Stimulated activated CD8-positive, alpha-beta memory T cell treated with anti-CD3 and anti-CD28 coated beads, Interleukin-4, amount 100 ng/mL, for 24 hours (primary cell): ENCODE measurements around the gene PPP1R37.

Experiments
- DNase-seq: peaks from one replicate; pipeline ENCODE4 v3.0.0-alpha.2; 2020; ENCODE audit warnings: low read depth

PPP1R37 gene, protein sequence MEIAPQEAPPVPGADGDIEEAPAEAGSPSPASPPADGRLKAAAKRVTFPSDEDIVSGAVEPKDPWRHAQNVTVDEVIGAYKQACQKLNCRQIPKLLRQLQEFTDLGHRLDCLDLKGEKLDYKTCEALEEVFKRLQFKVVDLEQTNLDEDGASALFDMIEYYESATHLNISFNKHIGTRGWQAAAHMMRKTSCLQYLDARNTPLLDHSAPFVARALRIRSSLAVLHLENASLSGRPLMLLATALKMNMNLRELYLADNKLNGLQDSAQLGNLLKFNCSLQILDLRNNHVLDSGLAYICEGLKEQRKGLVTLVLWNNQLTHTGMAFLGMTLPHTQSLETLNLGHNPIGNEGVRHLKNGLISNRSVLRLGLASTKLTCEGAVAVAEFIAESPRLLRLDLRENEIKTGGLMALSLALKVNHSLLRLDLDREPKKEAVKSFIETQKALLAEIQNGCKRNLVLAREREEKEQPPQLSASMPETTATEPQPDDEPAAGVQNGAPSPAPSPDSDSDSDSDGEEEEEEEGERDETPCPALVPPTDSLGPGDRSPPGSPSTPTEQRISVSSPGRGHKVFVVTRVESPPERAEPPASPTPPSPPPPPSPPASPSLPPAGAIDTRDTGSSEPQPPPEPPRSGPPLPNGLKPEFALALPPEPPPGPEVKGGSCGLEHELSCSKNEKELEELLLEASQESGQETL

DNA sequence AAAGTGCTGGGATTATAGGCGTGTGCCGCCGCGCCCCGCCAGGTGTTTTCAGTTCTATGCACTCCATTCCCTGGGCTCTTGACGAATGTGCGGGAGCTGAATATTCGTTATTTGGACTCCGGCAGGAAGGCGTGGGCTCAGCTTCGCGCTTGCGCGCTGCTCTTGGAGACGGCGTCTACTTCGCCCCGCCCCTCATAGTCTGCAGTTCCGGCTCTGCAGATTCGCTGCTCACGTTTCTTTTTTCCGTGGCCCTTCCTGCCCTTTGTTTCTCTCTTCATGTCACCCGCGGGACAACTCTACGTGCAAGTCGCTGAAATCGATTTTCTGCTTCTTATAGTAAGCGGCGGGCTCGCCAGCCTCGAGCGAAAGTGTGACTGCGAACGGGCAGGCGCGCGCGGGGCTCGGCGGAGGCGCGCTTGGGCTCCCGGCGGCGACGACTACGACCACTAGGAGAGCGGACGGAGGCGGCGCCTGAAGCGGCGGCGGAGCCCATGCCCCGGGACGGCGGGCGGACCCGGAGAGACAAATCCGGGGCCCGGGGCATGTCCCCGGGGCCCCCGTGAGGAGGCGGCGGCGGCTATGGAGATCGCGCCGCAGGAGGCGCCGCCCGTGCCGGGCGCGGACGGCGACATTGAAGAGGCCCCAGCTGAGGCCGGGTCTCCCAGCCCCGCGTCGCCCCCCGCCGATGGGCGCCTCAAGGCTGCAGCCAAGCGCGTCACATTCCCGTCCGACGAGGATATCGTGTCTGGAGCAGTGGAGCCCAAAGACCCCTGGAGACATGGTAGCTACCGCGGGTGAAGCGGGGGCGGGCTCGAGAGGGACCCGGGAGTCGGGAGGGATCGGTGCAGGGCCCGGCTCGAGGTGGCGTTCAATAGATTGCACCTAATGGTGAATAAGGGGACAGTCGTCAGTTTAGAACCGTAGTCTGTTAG, at the start of gene PPP1R37:
PPP1R37 (plus strand) TSS at position 433 of the 932 bp plus-strand sequence; CDS start at position 580, 147 bp downstream.
- peak; percentile 85 for DNase-seq

DNA sequence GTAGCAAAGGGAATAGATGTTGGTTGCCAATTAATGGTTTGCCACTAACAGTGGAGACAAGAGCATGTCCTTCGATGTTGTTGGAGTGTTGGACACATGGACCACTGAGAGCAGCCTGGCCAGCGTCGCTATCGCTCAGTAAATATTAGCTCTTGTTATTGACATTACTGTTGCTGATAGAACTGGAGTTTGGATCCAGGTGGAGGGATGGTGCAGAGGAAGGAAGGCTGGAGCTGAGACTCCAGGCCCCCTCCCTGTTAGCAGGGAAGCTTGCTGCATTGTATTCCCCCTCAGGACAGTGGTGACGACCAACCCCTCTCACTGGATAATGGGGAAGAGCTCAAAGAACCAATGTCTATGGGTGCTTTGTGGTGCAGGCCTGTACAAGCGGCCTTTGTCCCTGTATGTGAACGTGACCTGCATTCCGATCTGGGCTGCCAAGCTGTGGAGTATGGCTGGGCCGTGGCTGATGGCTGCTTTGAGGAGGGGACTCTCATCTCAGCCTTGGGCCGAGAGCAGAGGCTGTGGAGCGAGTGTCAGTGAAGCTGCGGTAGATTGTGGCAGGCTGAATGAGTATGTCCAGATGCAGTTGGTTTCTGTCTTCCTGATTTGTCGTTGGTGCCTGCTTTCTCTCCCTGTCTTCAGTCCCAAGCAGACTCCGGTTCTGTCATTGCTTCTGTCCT, 47.2 kb upstream of the PPP1R37 start:
- DNase-seq: no peak

DNA sequence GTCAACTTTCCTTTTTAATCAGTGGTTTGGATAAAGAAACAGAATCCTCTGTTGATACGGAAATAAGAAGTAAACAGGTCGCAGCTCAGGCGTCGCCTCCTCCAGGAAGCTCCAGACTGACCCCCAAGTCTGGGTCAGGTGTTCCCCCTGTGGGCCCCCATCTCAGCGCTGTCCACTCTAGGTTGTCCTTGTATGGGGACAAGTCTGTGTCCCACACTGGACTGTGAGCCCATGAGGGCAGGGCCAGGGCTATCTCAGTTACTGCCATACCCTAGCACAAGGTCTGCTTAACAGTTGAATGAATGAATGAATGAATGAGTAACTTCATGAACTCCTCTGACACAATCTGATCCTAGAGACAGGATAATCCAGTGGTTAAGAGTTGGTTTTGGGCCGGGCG, 46.6 kb upstream of the PPP1R37 start:
- no peak for DNase-seq

DNA sequence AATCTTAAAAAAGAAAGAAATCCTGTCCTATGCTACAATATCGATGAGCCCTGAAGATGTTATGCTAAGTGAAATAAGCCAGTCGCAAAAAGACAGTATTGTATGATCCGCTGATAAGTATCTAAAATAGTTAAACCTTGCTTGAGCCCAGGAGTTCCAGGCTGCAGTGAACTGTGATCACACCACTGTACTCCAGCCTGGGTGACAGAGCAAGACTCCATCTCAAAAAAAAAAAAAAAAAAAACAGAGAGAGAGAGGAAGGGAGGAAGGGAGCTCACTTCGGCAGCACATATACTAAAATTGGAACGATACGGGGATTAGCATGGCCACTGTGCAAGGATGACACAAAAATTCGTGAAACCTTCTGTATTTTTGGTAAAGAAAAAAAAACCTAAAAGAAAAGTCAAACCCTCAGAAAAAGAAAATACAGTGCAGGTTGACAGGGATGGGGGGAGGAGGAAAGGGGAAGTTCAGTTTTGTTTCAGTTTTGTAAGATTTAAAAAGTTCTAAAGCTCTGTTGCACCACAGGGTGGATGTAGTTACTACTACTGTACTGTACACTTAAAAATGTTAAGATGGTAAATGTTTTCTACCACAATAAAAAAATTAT, 45.7 kb upstream of the PPP1R37 start:
- DNase-seq: no peak

DNA sequence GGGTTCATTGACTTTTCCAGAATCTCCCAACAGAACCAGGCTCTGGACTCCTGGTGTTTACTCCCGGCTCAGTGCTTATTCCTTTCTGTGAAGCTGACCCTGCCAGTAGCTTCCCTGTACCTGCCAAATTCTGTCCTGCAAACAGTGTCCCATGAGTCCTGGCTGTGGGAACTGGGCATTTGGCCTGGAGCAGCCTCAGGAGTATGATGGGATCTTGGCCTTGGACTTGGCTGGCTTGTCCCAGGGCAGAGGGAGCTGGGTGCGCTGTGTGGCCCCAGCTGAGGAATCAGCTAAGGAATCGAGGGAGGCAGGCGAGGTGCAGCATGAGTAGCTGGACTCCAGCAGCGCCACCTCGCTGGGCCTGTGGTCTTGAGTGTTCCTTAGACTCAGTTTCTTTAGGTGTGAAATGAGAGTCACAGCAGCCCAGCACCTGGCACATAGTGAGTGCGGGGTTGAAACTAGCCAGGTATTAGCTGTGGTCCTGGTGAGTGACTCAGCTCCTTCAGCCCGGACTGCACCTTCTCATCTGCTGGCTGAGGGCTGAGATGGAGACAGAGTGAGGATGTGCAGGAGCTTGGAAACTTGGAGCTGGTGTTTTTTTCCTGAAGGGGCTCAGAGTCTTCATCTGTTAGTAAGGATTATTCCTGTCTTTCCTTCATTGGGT, 43.8 kb upstream of the PPP1R37 start:
- no peak for DNase-seq

DNA sequence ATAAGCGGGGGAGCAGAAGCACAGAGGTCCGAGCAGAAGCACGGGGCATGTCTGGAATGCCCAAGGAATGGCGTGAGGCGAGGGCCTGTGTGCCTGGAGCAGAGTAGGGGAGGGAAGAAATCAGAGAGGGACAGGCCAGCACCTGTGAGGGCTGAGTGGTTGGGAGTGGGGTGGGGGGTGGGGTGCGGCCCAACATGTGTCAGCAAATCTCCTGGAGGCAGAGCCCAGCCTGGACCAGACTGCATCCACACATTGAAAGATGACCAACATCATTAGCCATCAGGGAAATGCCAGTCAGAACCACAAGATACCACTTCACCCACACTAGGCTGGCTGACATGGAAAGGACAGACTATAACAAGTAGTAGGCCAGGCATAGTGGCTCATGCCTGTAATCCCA, 42.9 kb upstream of the PPP1R37 start:
- no peak for DNase-seq

DNA sequence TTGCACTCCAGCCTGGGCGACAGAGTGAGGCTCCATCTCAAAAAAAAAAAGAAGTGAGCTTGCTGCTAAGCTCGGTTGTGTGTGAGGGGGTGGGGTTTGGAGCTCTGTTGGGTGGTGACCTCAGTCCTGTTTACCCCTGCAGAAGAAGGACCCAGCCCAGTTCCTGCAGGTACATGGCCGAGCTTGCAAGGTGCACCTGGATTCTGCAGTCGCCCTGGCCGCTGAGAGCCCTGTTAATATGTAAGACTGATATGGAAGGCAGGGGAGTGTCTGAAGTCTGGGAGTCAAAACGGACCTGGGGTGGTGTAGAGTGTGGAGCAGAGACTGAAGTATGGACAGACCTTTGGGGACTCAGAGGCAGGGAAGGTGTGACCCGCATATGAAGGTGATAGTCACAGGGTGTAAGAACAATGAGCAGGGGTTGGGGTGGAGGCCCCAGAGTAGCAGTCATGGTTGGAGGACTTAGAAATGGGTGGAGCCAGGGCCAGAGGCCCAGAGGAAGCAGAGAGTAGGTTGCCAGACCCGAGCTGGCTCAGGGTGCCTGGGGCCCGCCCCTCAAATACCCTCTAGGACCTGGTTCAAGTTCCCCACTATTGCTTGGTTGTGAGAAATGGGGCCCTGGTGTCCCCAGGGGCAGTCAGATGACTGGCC, 40.9 kb upstream of the PPP1R37 start:
- no peak for DNase-seq

DNA sequence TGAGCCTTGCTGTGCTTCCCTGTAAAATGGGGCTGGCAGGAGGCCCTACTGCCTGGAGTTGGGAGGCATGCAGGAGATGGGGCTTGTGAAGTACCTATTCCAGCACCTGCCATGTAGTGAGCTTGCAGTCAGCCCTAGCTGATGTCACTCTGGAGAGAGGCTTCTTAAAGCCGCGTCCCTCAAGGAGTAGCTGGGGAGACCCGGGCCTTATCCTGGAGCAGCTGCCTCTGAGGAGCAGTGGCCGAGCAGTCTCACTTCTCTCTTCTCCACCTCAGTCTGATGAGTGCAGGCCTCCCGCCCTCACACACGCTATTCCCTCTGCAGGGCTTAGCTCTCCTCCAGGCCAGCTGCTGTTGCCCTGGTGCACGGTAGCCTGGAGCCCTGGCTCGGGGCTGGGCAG, 36.1 kb upstream of the PPP1R37 start:
- no peak for DNase-seq

DNA sequence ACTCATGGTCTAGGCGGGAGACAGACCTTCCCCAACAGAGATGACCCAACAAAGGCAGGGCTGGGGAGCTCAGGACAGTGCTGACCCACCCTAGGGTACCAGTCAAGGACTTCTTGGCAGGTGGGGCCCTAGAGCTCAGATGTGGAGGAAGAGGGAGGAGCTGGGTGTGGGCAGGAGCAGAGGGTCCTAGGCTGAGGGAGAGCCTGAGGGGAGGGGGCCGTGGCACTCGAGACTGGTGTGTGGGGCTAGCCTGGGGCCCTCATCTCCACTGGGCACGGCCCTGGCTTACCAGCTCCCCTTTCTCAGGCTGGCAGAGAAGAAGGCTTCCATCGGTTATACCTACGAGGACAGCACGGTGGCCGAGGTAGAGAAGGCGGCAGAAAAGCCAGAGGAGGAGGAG, 35.5 kb upstream of the PPP1R37 start:
- no peak for DNase-seq

DNA sequence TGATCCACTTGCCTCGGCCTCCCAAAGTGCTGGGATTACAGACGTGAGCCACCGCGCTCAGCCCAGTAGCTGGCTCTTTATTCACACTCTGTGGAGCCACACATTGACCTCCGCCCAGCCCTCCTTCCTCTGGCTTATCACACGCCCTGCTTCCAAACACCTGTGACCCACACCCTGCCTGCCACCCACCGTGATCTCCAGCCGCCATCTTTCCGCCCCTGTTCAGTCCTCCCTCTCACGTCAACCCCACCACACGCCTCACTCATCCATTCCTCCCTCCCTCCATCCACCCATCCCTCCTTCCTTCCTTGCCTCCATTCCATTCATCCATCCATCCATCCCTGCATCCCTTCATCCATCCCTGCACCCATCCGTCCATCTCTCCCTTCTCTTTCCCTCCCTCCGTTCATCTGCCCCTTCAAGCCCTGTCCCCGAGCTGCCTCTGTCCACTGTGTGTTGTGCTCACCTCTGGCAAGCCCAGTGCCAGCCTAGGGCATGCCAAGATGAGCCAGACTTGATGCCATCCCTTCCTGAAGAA, 34.3 kb upstream of the PPP1R37 start:
- no peak for DNase-seq

DNA sequence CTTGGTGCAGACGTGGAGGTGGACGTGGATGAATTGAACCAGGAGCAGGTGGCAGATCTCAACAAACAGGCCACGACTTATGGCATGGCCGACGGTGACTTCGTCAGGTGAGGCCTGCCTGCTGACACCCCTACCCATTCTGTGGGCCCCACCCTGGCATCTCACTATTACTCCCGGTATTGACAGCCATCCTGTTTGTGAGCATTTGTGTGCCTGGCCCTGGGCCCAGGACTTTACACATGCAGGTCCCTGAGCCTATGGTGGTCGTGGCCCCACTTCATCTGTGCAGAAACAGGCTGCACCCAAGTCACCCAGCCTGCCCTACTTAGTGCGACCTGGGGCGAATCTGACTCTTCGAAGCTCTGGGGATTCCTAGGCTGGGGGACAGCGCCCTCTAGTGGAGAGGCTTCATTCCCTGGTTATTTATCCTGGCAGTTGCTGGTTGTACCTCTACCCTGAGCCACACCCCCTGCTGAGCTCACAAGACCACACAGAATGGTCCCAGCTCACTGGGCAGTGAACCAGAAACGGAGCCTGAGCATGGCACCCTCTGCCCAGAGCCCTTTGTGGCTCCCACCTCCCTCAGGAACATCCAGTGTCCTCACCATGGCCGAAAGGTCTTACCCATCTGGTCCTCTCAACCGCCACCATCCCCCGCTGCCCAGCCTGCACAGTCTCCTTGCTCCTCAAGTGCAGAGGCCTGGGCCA, 33.6 kb upstream of the PPP1R37 start:
- DNase-seq: peak; percentile 70

DNA sequence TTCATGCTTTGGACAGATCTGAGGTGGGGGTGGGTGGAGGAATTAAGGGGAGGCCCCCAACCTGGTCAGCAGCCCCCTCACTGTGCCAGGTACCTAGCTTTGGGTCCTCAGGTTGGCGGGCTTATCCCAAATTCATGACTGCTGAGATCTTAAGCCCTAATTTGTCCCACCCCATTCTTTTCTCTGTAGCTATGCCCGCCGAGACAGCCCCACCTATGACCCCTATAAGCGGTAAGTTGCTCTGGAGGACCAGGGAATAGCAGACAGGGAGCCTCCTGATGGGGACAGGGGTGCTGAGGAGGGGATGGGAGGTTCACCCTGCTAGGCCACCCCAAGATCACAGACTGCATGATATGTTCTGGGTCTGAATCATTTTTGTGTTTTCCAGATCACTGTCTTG, 31.0 kb upstream of the PPP1R37 start:
- no peak for DNase-seq

DNA sequence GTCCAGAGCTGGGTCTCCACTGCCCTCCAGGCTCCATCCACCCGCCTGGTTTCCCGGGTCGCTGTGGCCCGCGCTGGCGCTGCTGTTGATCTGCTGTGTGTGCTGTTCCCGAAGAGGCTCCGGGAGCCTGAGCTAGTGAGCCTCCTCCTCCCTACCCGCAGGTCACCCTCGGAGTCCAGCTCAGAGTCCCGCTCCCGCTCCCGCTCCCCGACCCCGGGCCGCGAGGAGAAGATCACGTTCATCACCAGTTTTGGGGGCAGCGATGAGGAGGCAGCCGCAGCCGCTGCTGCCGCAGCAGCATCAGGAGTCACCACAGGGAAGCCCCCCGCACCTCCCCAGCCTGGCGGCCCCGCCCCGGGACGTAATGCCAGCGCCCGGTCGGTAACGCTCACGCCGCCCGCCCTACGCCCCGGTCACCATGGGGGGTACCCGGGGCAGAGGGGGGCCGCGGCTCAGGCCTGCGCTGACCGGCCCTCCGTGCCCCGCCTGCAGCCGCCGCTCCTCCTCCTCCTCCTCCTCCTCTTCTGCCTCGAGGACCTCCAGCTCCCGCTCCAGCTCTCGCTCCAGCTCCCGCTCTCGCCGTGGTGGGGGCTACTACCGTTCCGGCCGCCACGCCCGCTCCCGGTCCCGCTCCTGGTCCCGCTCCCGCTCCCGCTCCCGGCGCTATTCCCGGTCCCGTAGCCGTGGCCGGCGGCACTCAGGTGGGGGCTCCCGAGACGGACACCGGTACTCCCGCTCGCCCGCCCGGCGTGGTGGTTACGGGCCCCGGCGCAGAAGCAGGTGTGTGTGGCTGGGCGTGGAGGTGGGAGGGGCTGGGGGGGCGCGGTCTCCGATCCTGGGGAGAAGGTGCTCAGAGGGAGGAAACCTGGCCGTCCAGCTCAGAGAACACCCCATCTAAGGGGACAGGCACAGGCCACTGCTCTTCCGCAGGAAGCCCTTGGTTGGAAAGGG, 28.9 kb upstream of the PPP1R37 start:
- DNase-seq: no peak

DNA sequence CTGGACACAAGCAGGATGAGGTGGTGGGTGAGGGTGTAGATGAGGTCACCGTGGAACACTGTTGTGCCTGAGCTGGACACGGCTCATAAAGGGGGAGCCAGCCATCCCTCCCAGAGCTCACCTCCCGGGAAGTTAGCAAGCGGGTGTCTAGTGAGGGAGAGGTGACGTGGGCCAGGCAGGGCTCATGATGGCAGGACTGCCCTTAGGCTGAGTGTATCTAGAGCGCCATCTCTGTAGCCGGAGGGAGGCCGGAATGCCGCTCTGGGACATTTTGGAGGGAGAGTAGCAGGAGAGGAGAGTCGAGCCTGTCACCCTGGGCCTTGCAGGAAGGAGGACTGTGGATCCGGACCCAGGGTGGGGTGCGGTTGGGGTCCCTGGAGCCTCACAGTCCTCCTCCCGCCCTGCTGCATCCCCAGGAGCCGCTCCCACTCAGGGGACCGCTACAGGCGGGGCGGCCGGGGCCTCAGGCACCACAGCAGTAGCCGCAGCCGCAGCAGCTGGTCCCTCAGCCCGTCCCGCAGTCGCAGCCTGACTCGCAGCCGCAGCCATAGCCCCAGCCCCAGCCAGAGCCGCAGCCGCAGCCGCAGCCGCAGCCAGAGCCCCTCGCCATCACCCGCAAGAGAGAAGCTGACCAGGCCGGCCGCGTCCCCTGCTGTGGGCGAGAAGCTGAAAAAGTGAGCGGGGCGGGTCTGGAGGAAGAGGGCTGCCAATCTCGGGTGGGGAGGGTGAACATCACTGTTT, 25.9 kb upstream of the PPP1R37 start:
- DNase-seq: no peak

DNA sequence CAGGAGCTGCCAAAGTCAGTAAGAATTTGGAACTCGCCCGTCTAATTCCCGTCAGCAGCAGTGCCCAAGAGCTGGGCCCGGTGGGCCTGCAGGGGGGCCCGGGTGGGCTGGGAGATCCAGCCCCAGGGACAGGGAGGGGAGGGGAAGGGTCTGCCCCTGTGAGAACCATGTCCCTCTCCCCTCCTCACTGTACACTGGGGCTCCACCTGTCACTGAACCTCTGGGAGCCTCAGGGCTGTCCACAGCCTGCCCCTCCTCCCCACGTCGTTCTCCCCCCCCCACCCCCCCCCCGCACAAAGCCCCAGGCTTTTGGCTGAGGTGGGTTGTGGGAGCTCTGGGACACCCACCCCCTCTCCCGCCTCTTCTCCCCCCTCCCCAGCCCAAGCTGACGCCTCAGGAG, 24.9 kb upstream of the PPP1R37 start:
- DNase-seq: no peak

DNA sequence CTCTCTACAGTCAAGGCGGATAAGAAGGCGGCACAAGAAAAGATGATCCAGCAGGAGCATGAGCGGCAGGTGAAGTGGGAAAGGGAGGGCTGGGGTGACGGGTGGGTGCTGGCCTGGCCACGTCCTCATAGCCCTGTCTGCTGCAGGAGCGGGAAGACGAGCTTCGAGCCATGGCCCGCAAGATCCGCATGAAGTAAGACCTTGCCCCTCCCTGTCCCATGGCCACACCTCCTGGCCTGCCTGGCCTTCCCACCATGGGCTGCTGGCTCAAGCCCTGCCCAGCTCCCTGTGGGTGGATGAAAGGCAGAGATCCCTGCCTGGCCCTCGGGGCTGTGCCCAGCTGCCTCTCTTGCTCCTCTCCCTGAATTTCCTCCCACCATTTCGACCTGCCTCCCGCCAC, 23.9 kb upstream of the PPP1R37 start:
- no peak for DNase-seq

DNA sequence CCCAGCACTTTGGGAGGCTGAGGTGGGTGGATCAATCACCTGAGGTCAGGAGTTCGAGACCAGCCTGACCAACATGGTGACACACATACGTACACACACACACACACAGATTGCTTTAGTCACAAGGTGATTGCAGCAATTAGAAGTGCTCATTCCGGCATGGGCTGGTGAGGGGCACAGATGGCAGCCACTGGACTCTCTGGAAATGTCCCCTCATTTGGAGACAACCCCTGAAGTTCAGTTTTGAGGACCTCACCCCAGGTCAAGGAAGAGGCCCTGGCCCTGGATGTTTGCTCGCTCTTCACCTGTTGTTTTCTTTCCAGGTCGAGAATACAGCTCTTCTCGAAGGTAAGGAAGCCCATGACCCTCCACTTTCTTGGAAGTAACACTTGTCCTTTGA, 22.8 kb upstream of the PPP1R37 start:
- DNase-seq: no peak
